GM23338 (cell line): ENCODE results near the gene GBF1.

ENCODE experiments used
- CREB1 ChIP-seq: fragments of 250-450 bp; sonication (Bioruptor Pico); IDR thresholded peaks from 2 replicates; pipeline ENCODE4 v1.5.0; 2020; ENCODE audit warnings: low read depth, mild to moderate bottlenecking, moderate library complexity
- EZH2 ChIP-seq: fragments of 200-600 bp; sonication (generic); IDR thresholded peaks from one replicate; pipeline ENCODE4 v1.8.0; 2017; ENCODE audit warnings: antibody characterized with exemption, mild to moderate bottlenecking, low read depth; ENCODE audit not compliant: unreplicated experiment
- EZH2phosphoT487 ChIP-seq: fragments of 200-600 bp; sonication (generic); IDR thresholded peaks from one replicate; pipeline ENCODE4 v1.8.1; 2018; ENCODE audit warnings: antibody characterized with exemption; ENCODE audit not compliant: unreplicated experiment
- JUNB ChIP-seq: IDR thresholded peaks from one replicate; pipeline ENCODE4 v1.6.1; 2016; ENCODE audit warnings: antibody characterized with exemption; ENCODE audit not compliant: unreplicated experiment
- POLR2AphosphoS5 ChIP-seq: IDR thresholded peaks from 2 replicates; pipeline ENCODE4 v1.6.1; 2016; ENCODE audit warnings: antibody characterized with exemption, low read depth
- ZNF331 ChIP-seq: fragments of 250-450 bp; sonication (Bioruptor Pico); IDR thresholded peaks from 2 replicates; pipeline ENCODE4 v1.5.0; 2020; ENCODE audit warnings: low read depth, mild to moderate bottlenecking, moderate library complexity
- TF ChIP-seq, protein P1 (sequence below), 2 experiments: fragments of 200-600 bp in 1 of 2; sonication (generic) in 1 of 2; conservative IDR thresholded peaks; 2 replicates each; pipeline versions ENCODE4 v1.5.1 to v1.6.1; 2016 to 2017; ENCODE audit warnings: antibody characterized with exemption in 2 of 2, low read depth in 2 of 2, mild to moderate bottlenecking in 2 of 2, moderate library complexity in 1 of 2
- TF ChIP-seq, protein P2 (sequence below): IDR thresholded peaks from one replicate; pipeline ENCODE4 v1.6.1; 2018; ENCODE audit warnings: antibody characterized with exemption; ENCODE audit not compliant: unreplicated experiment

DNA sequence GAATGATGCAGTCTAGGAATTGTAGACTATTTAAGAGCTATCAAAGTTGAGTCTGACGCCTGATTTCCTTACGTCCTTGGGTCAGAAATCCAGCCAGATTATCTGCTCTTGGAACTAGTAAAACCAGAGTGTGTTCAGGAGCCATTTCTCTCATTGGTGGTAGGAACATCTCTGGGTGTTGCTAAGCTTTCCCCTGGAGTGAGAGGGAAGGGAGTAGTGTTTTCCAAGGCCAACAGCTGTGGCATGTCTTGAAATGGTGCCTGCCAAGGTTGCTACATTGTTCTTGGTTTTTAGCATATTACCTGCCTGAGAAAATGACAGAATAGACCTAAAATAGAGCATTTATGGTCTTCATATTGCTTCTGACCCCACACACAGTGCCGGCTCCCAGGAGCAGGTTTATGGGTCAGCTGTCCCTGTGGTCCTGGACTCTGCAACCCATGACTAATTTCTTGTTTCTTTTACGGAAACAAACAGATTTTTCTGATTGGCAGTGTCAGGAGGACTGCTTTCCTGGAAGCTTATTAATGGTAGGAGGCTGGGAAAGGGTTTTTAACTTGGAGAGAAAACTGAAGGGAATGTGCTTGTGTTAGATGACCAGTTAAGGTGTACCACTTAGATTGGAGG is 17.5 kb downstream of the GBF1 start:
- no peak for TF ChIP-seq POLR2AphosphoS5
- TF ChIP-seq, protein P1, sequence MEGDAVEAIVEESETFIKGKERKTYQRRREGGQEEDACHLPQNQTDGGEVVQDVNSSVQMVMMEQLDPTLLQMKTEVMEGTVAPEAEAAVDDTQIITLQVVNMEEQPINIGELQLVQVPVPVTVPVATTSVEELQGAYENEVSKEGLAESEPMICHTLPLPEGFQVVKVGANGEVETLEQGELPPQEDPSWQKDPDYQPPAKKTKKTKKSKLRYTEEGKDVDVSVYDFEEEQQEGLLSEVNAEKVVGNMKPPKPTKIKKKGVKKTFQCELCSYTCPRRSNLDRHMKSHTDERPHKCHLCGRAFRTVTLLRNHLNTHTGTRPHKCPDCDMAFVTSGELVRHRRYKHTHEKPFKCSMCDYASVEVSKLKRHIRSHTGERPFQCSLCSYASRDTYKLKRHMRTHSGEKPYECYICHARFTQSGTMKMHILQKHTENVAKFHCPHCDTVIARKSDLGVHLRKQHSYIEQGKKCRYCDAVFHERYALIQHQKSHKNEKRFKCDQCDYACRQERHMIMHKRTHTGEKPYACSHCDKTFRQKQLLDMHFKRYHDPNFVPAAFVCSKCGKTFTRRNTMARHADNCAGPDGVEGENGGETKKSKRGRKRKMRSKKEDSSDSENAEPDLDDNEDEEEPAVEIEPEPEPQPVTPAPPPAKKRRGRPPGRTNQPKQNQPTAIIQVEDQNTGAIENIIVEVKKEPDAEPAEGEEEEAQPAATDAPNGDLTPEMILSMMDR (conservative IDR thresholded peaks at IDR 0.05; ENCODE audit: low read depth in 2 of 2): no peak
- TF ChIP-seq JUNB: no peak
- no peak for TF ChIP-seq ZNF331 (CRISPR knock-in tag)
- TF ChIP-seq EZH2: no peak
- TF ChIP-seq, protein P2, sequence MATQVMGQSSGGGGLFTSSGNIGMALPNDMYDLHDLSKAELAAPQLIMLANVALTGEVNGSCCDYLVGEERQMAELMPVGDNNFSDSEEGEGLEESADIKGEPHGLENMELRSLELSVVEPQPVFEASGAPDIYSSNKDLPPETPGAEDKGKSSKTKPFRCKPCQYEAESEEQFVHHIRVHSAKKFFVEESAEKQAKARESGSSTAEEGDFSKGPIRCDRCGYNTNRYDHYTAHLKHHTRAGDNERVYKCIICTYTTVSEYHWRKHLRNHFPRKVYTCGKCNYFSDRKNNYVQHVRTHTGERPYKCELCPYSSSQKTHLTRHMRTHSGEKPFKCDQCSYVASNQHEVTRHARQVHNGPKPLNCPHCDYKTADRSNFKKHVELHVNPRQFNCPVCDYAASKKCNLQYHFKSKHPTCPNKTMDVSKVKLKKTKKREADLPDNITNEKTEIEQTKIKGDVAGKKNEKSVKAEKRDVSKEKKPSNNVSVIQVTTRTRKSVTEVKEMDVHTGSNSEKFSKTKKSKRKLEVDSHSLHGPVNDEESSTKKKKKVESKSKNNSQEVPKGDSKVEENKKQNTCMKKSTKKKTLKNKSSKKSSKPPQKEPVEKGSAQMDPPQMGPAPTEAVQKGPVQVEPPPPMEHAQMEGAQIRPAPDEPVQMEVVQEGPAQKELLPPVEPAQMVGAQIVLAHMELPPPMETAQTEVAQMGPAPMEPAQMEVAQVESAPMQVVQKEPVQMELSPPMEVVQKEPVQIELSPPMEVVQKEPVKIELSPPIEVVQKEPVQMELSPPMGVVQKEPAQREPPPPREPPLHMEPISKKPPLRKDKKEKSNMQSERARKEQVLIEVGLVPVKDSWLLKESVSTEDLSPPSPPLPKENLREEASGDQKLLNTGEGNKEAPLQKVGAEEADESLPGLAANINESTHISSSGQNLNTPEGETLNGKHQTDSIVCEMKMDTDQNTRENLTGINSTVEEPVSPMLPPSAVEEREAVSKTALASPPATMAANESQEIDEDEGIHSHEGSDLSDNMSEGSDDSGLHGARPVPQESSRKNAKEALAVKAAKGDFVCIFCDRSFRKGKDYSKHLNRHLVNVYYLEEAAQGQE: no peak
- no peak for TF ChIP-seq CREB1 (CRISPR knock-in tag)
- no peak for TF ChIP-seq EZH2phosphoT487
